LNCAP (cell line): Measurements from ENCODE around the gene EFNA5.

Experiments used
- TF ChIP-seq, protein P1 (sequence below): fragments of 450-650 bp; IDR thresholded peaks from 2 replicates; pipeline ENCODE4 v1.5.1; 2017; ENCODE audit warnings: mild to moderate bottlenecking

The EFNA5 gene

DNA sequence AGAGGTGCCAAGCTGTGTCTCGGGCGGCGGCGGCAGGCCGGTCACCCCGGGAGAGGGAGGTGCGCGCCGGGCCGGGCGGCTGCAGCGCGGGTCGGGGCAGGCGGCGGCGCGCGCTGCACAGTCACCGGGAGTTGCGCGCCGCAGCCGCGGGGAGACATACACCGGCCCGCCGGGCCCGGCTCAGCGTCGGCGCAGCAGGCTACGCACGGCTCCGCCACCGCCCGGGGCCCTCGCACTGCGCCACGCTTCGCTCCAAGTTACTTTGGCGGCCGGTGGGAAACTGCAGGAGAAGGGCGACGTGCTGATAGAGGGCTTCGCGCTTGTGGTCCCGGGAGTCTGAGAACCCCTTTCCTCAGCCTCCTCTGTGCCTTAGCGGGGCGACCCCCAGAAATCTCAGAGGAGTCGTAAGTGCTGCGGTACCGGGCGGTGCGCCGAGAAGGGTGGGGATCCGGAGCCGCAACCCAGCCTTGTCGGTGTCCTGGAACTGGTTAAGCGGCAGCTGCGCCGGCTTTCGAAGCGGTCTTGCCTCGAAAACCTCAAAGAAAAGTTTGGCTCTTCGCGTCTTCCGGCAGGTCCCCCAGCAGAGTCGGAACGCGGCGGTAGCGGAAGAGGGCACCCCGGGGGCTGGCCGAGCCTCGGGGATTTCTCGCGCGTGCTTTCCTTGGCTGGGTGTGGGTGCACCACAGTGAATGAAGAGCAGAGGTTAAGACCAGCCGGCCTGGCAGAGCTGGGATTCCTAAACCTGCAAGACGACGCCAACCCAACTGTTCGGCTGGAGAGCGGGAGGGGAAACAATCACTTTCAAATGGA, at the start of gene EFNA5:
Gene EFNA5 (minus strand): TSS at position 6 of the 810 bp plus-strand sequence.
- TF ChIP-seq, protein P1, sequence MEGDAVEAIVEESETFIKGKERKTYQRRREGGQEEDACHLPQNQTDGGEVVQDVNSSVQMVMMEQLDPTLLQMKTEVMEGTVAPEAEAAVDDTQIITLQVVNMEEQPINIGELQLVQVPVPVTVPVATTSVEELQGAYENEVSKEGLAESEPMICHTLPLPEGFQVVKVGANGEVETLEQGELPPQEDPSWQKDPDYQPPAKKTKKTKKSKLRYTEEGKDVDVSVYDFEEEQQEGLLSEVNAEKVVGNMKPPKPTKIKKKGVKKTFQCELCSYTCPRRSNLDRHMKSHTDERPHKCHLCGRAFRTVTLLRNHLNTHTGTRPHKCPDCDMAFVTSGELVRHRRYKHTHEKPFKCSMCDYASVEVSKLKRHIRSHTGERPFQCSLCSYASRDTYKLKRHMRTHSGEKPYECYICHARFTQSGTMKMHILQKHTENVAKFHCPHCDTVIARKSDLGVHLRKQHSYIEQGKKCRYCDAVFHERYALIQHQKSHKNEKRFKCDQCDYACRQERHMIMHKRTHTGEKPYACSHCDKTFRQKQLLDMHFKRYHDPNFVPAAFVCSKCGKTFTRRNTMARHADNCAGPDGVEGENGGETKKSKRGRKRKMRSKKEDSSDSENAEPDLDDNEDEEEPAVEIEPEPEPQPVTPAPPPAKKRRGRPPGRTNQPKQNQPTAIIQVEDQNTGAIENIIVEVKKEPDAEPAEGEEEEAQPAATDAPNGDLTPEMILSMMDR, result no peak

DNA sequence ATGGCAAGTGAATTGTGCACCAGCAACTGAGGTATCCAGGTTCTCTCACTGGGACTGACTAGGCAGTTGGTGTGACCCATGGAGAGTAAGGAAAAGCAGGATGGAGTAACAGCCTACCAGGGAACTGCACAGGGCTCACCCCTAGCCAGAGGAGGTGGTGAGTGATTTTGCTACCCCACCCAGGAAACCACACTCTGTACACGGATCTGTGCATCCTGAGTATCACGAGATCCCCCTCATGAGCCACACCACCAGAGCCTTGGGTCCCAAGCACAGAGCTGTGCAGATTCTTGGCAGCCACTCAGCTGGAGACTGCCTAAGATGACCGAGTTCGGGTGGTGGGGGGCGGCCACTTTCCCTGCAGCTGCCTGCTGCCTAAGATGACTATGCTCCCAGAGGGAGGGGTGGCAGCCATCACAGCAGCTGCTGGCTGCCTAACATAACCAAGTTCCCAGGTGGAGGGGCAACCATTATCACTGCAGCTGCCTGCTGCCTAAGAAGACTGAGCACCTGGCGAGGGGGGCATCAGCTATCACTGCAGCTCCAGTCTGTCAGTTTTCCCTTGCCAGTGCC, 48.4 kb upstream of the EFNA5 start:
- TF ChIP-seq, protein P1, result no peak

DNA sequence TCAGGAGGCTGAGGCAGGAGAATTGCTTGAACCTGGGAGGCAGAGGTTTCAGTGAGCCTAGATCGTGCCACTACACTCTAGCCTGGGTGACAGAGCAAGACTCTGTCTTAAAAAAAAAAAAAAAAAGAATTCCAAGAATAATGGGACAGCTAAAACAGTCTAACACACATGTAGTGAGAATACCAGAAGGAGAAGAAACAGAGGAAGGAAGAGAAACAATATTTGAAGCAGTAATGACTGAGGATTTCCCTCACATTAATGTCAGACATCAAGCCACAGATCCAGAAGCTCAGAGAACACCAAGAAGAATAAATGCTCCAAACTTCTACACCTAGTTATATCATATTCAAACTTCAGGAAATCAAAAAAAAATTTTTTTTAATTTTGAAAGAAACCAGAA, 47.1 kb upstream of the EFNA5 start:
- TF ChIP-seq, protein P1, result no peak

DNA sequence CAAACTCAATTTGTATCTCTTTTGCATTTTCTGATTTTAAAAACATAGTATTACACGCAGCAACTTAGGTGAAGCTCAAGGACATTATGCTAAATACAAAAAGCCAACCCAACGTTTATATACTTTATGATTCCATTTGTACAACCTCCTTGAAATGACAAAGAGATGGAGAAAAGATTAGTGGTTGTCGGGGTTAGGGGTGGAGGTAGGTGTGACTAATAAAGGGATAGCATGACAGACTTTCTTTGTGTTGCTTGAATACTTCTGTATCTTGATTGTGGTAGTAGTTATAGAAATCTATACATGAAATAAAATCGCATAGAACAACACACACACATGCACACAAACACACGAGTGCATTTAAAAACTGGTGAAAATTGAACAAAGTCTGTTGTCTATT, 42.5 kb upstream of the EFNA5 start:
- TF ChIP-seq, protein P1, result no peak

DNA sequence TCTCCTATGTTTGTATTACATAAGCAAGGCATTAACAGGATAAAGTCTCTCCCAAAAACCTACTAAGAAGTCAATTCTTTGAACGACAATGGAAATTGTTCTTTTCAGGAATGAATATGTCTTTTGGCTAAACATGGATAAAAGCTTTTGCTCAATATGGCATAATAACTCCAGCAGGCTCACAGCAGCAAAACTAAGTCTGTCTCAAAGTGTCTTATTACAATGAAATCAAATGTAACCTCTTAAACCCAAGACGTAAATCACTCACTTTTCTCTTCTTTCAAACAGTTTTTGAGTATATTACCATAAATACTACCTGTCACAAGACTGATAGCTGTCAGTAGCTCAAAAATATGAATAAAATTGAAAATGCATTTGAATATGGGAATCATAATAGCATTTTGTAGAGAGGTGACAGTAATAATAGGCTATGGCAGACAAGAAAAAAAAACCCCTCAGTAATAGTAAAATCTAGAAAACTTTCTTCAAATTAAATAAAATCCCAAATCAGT, 41.7 kb upstream of the EFNA5 start:
- TF ChIP-seq, protein P1, result no peak

DNA sequence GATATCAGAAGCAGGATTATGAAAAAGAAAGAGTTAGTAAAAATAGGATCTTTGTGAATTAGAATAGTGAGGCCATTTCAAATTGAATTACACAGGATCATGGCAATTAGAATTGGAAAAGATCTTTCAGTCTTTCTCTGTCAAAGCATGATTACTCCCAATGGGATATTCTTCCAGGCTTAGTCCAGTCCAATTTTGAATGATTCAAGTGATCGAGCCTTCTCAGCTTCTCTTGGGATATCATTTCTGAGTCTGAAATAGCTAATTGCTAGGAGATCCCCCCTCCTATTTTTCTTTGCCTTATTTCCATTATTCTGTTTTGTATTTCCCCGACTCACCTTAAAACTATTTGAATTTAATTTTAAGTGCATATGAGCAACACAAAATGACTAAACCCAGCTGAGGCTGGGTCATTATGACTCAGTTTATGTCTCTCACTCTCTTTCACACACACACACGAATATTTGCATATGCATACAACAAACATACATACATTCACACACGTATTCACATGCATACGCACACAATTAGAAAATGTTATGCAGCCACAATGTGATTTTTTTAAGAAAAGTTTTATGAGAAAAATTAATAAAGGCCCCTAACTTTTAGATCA, 34.8 kb upstream of the EFNA5 start:
- TF ChIP-seq, protein P1, result no peak

DNA sequence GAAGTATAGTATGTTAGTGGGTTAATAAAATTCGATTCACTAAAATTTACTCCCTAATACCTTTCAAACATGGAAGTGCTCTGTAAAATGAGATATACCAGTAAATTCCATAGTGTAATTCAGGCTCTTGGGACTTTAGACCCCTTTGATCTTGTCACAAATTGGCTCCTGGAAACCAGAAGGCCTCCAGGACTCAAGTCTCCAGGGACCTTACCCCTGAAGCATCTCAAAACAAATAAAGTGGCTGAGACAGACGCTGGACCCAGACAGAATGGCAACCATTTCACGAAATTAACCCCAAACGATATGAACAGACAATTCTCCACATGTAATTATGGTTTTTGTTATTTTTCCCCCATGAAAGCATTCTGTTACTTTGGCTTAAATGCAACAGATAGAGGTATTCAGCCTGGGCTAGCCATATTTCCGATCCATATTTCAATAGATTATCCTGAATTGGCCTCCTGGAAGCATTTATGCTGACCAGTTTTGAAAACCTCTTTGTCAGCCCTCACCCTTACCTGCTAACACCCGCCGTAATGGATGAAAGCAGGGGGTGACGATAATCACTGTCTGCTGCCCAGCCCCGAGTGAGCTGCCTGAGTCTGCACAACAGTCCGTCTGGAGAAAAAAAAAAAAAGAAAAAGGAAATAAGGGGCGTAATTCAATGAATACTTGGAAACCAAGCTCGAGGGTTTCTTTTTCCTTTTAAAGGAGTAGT, 34.1 kb upstream of the EFNA5 start:
- TF ChIP-seq, protein P1, result no peak
